ENCODE data around the gene SLC38A3.

DNA sequence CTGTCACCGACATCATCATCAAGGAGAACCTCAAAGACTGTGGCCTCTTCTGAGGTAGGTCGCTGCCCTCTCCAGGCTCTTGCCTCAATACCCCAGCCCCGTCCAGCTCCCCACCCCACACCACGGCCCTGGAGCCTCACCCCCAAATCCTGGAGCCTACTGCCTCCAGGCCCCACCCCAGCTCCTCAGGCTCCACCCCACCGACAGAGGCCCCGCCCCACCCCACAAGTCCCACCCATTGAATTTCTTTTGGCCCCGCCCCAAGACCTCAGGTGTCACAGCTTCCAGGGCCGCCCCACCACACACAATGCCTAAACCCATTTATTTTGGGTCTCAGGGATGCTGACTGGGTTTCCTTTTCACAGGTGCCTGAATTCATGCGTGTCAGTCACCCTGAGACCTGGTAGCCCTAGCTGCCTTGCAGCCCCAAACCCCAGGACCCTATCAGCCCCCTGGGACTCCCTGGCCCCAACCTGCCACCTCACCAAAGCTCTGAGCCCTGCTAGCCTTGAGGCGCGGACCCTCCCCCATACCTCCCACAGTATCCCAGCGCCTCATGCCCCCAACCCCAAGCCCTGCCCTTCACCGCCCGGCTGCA, 10.1 kb upstream of the SLC38A3 start:
- TF ChIP-seq, protein P1, sequence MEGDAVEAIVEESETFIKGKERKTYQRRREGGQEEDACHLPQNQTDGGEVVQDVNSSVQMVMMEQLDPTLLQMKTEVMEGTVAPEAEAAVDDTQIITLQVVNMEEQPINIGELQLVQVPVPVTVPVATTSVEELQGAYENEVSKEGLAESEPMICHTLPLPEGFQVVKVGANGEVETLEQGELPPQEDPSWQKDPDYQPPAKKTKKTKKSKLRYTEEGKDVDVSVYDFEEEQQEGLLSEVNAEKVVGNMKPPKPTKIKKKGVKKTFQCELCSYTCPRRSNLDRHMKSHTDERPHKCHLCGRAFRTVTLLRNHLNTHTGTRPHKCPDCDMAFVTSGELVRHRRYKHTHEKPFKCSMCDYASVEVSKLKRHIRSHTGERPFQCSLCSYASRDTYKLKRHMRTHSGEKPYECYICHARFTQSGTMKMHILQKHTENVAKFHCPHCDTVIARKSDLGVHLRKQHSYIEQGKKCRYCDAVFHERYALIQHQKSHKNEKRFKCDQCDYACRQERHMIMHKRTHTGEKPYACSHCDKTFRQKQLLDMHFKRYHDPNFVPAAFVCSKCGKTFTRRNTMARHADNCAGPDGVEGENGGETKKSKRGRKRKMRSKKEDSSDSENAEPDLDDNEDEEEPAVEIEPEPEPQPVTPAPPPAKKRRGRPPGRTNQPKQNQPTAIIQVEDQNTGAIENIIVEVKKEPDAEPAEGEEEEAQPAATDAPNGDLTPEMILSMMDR (IDR thresholded peaks at IDR 0.05; ENCODE audit: poor library complexity): no peak
- TF ChIP-seq EZH2 (IDR thresholded peaks at IDR 0.05; ENCODE audit: borderline replicate concordance) (no peak), EZH2phosphoT487 (IDR thresholded peaks at IDR 0.05; ENCODE audit: low read depth, severe bottlenecking, unreplicated experiment) (no peak)

Measured in hepatocyte (in vitro differentiated cells).